GM15510 (cell line): ENCODE results near the gene SRPK2.

Source experiments
- POLR2A ChIP-seq: IDR thresholded peaks from 3 replicates; pipeline ENCODE4 v1.6.1; 2011; ENCODE audit warnings: borderline replicate concordance; ENCODE audit not compliant: insufficient read length; ENCODE audit errors: extremely low read depth

Gene SRPK2

DNA sequence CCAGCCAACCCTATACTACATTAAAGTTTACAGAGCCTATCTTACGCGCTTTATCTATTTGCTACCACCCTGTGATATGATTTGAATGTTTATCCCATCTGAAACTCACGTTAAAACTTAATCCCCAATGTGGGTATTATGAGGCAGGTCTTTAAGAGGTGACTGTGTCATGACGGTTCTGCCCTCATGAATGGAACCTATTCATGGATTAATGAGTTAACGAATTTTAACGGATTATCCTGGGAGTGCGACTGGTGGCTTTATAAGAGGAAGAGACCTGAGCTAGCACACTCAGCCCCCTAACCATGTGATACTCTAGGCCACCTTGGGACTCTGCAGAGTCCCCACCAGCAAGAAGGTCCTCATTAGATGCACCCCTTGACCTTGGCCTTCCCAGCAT, 37.8 kb downstream of the SRPK2 start:
- no peak for TF ChIP-seq POLR2A

DNA sequence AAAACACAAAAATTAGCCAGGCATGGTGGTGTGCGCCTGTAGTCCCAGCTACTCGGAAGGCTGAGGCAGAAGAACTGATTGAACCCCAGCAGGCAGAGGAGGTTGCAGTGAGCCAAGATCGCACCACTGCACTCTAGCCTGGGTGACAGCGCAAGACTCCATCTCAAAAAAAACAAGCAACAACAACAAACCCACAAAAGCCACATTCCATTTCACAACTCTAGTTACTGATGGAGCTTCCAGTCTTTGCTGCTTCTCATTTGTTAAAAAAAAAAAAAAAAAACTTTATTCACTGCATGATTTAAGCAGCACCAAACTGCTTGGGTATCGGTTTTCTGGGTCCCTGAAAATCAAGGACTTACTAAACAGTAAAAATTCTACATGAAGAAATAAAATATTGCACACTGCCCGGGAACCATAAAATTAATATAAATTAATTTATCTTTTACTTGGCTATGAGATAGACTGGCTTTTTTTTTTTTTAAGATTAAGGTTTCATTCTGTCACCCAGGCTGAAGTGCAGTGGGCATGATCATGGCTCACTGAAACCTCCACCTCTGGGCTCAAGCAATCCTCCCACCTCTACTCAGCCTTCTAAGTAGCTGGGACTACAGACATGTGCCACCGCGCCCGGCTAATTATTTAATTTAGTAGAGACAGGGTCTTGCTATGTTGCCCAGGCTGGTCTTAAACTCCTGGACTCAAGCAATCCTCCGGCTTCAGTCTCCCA, 42.0 kb downstream of the SRPK2 start:
- no peak for TF ChIP-seq POLR2A

DNA sequence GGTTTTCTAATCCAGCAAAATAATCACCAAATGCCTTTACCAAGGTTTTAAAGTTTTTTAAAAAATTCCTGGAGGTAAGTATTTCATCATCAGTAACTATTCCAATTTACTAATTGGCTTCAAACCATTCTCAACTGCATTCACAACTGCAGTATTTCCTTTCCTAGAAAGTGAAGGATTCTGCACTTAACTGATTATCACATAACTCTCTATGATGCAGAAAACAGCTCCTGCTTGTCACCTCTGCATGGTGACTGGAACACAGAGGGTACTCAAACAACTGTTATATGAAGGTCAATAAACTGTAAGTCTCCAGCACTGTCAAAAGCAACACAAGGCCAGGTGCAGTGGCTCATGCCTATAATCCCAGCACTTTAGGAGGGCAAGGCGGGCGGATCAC, 42.6 kb downstream of the SRPK2 start:
- TF ChIP-seq POLR2A = no peak

DNA sequence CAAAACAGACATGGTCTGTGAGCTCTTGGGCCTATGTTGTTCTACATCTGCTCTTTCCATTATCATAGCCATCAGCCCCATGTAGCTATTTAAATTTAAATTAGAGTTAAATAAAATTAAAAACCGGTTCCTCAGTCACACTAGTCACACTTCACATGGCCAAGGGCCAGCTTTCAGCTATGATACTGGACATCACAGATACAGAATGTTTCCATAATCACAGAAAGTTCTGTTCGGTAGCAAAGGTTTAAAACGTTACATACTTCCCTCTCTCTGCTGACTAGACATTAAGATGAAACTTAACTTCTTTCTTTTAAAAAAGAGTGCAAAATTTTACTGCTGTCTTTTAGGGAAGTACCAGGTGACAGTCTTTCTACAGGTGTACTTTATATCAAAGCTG, 43.0 kb downstream of the SRPK2 start:
- no peak for TF ChIP-seq POLR2A

DNA sequence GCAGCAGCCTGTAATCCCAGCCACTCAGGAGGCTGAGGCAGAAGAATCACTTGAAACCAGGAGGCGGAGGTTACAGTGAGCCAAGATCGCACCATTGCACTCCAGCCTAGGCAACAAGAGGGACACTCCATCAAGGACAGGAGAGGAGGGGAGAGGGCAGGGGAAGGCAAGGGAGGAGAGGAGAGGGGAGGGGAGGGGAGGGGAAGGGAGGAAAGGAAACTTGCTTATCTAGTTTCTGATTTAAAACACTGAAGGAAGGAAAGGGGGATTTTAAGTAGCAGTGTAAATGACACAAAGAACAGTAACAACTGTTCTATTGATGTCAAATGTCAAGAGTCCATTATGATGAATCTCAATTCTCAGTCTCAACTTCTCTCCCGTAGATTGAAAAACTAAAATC, 43.7 kb downstream of the SRPK2 start:
- no peak for TF ChIP-seq POLR2A

DNA sequence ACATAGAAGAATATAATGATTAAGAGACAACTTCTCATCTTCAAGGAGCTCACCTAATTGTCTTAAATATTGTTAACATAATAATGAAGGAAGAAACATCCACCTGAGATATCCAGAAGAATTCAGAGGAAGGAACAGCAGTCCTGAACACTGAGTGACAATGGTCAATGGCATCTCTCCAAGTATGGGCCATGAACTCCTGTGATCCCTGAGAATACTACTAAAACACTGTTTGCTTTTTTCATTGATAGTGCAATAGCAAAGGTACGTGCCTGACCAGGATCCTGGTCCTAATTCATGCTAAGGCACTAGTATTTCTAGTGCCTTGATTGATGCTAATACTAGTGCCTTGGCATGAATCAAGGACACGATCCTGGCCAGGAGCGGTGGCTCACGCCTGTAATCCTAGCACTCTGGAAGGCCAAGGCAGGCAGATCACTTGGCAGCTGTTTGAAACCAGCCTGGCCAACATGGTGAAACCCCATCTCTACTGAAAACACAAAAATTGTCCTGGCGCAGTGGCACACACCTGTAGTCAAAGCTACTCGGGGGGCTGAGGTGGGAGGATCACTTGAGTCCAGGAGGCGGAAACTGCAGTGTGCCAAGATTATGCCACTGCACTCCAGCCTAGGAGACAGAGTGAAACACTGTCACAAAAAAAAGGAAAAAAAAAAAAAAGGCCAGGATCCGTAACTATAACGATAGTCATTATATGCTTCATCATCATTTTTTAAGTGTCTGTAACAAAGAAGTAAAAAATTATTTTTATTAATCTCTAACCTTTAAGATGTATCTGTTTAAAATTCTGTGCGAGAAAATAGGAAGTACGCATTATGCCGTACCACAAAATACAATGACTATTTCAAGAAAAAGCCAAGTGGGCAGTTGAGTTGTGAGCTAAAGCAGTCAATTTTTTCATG, 49.1 kb downstream of the SRPK2 start:
- TF ChIP-seq POLR2A = no peak

DNA sequence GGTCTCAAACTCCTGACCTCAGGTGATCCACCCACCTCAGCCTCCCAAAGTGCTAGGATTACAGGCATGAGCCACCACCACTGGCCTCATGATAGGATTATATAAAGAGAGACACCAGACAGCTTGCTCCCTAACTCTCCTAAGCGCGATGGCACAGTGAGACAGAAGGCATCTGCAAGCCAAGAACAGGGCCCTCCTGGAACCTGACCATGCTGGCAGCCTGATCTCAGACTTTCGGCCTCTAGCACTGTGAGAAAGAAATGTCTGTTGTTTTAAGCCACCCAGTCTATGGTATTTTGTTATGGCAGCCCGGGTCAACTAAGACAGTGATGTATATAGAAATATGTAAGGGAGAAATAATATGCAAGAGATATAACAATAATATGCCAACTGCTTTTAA, 51.2 kb downstream of the SRPK2 start:
- TF ChIP-seq POLR2A = no peak

DNA sequence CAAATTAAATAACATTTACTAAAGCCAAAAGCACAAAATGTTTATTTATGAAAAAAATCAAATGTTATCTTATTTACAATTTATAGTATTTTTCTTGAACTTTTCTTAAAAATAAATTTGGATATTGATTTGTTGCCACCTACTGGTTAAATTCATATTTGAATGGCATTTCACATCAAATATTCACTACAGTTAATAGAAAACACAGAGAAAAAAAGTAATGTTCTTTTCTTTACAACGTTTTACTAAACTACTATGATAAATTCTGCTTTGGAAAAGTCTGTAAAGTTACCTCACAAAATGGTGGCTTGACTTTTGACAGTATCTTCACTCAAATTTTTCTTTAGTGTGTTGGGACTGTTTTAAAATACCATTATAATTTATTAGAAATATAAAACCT, 52.7 kb downstream of the SRPK2 start:
- TF ChIP-seq POLR2A = no peak

DNA sequence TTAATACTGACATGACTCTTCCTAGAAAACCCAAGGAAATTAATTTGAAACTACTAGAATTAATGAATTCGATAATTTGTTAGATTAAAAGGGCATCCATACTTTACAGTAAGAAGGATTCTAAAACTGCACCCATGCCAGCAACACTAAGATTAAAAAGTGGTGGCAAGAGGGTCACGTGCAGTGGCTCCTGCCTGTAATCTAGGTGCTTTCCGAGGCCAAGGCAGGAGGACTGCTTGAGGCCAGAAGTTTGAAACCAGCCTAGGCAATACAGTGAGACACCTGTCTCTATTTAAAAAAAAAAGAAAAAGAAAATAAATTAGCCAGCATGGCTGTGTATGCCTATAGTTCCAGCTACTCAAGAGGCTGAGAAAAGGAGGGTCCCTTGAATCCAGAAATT, 58.2 kb downstream of the SRPK2 start:
- no peak for TF ChIP-seq POLR2A

DNA sequence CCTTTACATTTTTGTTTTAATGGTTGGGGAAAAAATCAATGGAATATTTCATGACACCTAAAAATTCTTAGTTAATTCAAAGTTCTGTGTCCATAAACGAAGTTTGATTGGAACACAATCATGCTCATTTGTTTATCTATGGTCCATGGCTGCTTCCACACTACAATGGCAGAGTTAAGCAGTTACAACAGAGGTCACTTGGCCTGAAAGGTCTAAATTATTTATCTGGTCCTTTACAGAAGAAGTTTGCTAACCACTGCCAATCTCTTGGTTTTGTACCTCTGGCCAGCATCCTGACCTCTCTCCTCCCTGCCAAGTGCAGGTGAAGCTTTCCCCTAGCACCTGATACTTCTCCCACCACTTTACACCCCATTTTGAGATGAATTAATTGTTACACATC, 61.5 kb downstream of the SRPK2 start:
- TF ChIP-seq POLR2A = no peak

DNA sequence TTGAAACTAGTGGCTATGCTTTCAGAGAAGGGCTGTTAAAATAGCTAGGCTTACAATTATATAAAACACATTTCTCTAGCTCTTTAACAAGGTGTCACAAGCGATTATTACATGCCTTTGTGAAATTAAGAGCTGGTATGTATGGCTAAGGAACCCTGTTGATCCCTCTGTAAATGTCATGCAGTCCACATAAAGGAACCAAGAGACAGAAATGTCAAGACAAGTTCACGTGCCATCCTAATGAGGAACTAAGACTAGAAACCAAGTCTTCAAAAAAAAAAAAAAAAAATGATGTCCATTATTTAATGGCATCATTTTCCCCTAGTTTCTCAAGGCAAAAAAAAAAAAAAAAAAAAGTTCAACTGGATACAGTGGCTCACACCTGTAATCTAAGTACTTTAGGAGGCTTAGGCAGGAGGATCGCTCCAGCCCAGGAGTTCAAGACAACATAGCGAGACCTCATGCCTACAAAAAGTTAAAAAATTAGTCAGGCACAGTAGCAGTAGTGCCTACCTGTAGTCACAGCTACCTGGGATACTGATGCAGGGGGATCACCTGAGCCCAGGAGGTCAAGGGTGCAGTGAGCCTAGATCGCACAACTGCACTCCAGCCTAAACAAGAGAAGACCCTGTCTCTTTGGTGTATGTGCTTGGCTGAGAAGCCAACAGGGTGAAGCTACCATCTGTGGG, 63.4 kb downstream of the SRPK2 start:
- no peak for TF ChIP-seq POLR2A

DNA sequence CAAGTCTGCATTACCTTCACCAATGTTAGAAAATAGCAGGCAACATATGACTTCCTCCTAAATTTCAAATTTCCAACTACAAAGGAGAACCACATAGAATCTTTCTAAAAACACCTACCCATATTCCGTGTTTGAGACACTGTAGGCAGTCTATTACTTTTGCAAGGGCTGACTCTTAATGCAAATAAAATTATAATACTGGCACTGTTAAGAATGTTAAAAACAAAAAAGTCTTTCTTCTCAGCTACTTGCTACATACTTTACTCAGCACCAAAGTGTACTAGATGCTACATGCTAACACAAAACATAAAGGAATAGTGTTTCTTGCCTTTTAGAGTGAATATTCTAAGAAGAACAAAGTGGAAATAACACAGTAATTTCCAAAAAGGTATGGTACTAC, 65.4 kb downstream of the SRPK2 start:
- TF ChIP-seq POLR2A = no peak

DNA sequence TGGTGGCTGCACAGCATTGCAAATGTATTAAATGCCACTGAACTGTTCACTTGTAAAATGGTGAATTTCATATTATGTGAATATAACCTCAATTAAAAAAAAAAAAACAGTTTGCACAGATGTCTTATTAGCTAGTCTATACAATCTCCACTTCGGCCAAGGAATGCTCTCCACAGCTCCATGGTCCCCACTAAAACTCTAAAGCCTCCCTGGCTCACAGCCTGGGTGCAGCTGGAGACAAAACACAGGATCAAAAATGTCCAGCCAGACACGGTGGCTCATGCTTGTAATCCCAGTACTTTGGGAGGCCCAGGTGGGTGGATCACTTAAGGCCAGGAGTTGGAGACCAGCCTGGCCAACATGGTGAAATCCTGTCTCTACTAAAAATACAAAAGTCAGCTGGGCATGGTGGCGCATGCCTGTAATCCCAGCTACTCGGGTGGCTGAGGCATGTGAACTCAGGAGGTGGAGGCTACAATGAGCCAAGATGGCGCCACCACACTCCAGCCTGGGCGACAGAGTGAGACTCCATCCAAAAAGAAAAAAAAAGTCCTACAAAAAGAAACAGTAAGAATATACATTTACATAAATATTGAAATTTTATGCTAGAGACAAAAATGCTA, 66.0 kb downstream of the SRPK2 start:
- no peak for TF ChIP-seq POLR2A

DNA sequence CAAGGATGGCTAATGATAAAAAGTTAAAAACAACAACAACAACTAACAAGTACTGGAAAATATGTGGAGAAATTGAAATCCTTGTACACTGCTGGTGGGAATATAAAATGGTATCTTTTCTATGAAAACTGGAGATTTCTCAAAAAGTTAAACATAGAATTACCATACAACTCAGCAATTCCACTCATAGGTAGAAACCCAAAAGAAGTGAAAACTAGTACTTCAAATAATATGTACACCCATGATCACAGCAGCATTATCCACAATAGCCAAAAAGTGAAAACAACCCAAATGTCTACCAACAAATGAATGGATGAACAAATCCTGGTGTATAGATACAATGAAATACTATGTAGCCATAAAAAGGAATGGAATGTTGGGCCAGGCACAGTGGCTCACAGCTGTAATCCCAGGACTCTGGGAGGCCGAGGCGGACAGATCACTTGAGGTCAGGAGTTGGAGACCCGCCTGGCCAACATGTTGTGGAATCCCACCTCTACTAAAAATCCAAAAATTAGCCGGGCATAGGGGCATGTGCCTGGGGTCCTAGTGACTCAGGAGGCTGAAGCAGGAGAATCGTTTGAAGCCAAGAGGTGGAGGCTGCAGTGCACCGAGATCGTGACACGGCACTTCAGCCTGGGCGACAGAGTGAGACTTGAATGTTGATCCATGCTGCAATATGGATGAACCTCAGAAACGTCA, 66.8 kb downstream of the SRPK2 start:
- no peak for TF ChIP-seq POLR2A
